HG03159 (cell line): ENCODE data around the gene RAG2.

Experiments
- ATAC-seq: cut with Tn5 transposase; IDR thresholded peaks from one replicate; pipeline ENCODE4 v1.9.1; 2021; ENCODE audit warnings: mild to moderate bottlenecking, moderate library complexity; ENCODE audit not compliant: unreplicated experiment

Gene RAG2

DNA sequence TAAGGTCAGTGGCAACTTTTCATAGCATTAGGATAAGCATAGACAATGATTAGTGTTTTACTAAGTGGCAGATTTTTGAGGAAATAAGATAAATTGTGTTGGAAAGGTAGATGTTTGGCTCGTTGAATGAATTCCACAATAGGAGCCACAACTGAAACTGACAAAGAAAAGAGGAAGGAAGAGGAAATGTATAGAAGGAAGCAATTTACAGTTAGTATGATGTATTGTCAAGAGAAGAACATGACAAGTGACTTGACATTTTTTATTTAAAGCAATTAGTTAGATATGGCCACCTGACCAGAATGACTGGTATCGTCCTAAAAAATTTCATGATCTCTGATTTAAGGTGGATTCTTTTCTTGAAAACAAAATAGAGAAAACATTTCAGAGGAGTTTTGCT lies 3.1 kb upstream of the RAG2 start:
- no peak for ATAC-seq

DNA sequence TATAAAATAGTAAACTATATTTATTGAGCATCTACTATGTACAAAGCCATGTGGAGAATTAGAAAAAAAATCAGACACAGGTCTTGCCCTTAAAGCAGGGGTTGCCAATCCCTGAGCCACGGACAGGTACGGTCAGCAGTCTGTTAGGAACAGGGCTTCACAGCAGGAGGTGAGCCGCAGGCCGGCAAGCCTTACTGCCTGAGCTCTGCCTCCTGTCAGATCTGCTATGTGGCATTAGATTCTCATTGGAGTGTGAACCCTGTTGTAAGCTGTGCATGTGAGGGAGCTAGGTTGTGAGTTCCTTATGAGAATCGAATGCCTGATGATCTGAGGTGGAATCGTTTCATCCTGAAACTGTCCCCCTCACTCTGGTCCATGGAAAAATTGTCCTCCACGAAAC lies 2.1 kb upstream of the RAG2 start:
- no peak for ATAC-seq

DNA sequence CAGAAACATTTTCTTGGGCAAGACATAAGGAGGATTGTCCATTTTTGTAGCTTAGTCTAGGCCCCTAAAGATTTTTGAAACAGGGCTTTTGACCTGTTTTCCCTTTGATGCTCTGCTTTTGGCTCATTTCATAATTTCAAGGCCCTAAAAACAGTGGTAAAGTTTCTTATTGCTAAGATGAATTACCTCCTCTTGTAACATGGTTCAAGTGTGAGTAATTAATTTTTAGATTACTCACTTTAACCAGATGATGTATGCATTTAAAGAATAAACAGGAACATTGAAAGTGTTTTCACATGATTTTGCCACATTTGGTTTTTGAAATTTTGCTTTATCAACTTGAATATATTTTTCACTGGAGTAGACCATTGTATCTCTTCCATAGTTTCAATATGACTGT lies 1.2 kb downstream of the RAG2 start:
- ATAC-seq, result no peak

DNA sequence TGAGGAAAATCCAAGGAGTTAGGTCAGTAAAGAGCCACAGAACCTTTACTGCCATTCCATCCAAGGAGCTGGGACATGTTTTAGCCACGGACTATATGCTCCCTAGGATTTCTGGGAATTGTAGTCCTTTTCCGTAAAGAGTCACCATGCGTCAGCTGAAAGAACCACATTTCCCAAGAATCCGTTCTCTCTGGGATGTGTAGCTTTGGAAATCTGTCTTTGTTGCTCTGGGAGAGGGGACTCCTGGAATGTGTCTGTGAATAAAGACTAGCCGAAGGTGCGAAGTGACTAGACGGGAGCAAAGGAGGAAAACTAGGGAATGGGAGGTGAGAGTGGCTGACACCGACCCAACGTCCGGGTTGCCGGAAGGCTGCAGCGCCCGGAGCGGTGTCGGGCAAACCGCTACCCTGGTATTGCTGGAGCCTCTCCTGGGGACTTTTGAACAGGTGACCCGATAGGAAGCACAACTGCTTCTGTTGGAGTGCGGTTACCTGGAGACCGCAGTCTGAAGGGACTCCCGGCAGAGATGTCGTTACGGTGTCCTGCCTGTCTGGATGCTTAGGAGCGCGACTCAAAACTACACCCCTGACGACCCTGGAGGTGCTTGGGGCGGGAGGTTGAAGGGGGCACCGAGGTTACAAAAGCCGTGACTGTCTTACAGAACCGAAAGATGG lies 3.6 kb downstream of the RAG2 start, which contains the start of gene IFTAP:
Gene IFTAP, plus strand, starts transcription at position 187 of the 674 bp plus-strand sequence. CDS start 15,602 bp downstream, outside the sequence.
- ATAC-seq, result peak; percentile 53

DNA sequence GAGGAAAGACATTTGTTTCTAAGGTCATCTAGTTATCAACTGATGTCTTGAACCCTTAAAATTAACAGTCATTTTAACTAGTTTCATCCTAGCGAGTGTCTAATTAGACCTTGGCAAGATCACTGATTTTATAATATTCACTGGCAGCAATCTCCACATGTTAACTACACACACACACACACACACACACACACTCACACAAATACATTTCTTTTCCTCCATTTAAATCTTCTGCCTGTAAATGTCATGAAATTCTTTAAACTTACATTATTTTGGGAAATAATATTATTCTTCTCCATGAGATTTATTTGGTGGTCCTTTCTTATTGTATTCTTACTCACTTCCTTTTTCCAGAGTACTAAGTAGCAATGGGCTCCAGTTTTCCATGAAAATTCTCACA lies 6.6 kb downstream of the RAG2 start:
- ATAC-seq, result no peak

DNA sequence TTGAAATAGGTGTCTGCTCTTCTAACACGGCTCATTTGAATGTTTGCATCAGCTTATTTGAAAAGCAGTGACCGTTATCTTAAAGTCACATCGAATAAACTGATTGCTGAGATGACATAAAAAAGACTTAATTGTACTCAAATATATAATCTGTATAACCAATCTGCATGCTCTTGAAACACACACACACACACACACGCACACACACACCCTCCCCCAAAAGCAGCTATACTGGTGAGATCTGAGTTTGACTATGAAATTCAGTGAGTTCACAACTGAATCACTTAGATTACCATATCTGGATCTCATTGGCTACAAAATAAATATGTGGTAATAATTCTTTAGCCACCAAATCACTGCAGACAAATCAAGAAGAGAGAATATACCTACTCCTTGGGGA lies 7.5 kb downstream of the RAG2 start:
- ATAC-seq, result no peak

DNA sequence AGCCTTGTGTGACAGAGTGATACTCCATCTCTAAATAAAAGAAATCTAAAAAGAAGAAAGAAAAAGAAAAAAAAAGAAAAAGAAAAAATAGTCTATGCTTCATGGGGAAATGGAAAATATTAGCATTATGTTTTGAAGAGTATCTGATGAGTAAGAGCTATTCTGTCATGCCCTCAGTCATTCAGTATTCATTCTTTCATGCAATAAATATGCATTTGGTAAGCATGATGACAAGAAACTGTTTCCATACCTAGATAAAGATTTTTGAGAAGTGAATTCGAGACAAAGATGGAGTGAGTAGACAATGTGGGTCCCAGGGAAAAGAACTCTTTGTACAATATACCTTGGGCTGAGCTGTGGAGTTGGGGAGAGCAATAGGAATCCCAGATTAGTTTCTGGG lies 9.9 kb downstream of the RAG2 start:
- ATAC-seq, result no peak

DNA sequence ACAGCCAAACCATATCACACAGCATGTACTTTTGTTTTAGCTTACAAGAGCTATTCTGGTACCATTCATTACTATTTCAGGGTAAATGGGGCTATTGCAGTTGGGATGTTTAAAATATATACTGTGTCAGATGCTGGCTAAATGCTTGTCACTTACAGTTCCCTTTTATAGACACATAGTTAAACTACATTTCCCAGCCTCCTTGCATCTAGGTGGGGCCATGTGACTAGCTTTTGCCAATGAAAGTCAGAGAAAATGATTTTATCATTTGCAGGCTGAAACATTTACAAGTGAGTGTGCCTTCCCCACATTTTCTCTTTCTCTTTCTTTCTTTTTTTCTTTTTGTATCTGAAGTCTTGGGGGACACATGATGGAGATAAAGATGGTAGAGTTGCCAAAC lies 11.5 kb downstream of the RAG2 start:
- peak; percentile 75 for ATAC-seq

DNA sequence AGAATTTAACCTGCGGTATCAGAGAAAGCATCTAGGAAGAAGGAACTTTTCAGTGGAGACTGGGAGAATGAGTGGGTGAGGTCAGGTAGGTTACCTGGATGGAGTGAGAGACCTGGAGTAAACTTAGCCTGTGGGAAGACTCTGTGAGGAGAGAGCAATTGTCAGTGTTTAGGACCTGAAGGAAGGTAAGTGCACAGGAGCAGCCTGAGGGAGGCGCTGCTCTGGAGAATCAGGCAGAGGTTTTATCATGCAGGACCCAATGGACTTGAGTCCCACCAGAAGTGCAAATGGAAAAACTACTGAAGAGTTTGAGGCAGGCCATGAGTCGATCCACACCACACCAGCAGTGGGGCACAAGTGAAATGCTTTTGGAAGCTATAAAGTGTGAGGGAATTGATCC lies 14.4 kb downstream of the RAG2 start:
- ATAC-seq, result no peak

DNA sequence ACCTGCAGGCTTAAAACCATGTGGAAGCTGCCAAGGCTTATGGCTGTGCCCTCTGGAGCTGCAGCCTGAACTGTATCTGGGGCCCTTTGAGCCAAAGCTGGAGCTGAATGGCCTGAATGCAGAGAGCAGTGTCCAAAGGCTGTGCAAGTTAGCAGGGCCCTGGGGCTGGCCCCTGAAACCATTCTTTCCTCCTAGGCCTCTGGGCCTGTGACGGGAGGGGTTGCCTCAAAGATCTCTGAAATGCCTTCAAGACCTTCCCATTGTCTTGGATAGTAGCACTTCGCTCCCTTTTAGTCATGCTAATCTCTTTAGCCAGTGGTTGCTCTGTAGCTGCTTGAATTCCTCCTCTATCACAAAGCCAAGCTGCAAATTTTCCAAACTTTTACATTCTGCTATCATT lies 16.5 kb downstream of the RAG2 start:
- no peak for ATAC-seq

DNA sequence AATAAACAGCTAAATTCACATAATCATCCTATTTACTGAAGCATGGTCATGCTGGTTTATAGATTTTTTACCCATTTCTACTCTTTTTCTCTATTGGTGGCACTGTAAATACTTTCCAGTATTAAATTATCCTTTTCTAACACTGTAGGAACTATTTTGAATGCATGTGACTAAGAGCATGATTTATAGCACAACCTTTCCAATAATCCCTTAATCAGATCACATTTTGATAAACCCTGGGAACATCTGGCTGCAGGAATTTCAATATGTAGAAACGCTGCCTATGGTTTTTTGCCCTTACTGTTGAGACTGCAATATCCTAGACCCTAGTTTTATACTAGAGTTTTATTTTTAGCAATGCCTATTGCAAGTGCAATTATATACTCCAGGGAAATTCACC lies 19.6 kb downstream of the RAG2 start:
- no peak for ATAC-seq

DNA sequence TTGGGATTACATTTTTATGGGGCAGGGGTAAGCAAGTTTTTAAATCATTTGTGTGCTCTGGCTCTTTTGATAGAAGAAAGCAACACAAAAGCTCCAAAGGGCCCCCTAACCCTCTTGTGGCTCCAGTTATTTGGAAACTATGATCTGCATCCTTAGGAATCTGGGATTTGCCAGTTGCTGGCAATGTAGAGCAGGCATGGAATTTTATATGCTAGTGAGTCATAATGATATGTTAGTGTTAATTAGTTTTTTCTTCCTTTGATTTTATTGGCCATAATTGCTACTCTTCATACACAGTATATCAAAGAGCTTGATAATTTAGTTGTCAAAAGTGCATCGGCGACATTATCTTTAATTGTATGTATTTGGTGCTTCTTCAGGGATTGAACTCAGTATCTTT lies 20.2 kb downstream of the RAG2 start:
- ATAC-seq, result no peak

DNA sequence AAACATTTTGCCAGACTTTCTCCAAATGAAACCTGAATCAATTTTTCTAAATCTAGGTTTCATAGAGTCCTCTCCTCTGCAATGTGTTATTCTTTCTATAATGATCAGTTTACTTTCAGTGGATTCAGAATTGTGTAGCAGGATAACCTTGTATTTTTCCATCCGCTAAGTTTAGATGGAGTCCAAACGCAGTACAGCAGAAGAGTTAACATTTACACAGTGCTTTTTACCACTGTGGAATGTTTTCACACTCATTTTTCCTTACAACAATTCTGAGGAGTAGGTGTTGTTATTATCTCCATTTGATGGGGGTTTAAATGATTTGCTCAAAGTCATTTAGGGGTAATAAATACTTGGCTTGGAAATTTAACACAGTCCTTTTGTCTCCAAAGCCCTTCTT lies 20.7 kb downstream of the RAG2 start:
- ATAC-seq, result no peak

DNA sequence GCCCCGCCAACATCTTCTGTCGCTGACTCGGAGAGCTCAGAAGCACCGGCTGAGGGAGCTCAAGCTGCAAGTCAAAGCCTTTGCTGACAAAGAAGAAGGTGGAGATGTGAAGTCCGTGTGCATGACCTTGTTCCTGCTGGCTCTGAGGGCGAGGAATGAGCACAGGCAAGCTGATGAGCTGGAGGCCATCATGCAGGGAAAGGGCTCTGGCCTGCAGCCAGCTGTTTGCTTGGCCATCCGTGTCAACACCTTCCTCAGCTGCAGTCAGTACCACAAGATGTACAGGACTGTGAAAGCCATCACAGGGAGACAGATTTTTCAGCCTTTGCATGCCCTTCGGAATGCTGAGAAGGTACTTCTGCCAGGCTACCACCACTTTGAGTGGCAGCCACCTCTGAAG lies 23.6 kb downstream of the RAG2 start:
- ATAC-seq, result no peak

DNA sequence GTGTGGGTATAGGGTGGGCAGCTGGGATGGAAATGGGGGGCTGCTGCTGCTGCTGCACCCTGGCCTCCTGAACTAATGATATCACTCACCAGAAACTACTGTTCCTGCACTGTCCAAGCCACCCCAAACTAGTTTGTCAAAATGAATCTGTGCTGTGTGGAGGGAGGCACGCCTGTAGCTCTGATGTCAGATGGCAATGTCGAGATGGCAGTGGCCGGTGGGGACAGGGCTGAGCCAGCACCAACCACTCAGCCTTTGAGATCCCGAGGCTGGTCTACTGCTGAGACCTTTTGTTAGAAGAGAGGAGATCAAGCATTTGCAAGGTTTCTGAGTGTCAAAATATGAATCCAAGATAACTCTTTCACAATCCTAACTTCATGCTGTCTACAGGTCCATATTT lies 28.9 kb downstream of the RAG2 start:
- no peak for ATAC-seq

DNA sequence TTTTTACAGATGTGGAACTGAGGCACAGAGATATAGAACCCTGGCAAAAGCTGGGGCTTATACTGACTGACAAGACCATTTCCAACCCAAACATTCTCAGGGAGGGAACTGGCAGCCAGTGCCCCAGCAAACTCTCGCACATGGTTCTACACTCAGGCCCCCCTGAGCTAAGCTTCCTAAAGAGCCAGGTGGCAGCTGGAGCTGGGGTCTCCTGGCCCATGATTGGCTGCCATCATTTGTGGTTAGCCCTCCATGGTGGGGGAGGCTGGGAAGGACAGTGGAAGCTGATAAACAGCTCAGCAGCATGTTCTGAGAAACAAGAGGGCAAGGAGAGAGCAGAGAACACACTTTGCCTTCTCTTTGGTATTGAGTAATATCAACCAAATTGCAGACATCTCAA lies 30.3 kb downstream of the RAG2 start, which contains the start of gene RAG1:
Gene RAG1, plus strand, starts transcription at position 314 of the 400 bp plus-strand sequence. CDS start 5,298 bp downstream, outside the sequence.
- ATAC-seq, result no peak

DNA sequence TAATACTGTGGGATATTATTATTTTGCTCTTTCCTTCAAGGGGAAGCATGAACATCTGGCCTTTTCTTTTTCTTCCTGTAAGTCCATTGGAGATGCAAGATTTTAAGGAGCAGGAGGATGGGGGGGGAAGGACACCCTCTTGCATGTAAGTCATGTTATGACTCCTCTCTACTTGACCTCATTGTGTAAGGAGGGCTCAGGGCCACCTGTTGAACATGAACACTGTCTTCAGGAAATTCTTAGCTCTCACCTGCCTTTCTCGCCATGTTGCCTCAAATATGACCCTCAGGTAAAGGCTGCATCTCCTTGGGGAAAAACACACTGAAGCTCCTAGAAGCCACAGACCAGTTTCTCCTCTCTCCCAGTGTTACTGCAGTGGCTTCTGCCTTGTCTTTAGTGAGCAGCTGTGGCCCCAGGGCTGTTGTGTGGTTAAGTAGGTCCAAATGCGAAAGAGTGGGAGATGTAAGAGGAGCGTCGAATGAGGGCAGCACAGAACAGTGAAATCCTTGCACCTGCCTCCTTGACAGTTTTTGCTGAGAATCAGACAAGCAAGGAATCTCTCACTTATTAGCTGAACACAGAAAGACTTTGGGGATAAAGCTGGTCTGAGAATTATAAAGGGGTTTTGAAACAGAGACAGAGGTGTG lies 31.5 kb downstream of the RAG2 start:
- no peak for ATAC-seq

DNA sequence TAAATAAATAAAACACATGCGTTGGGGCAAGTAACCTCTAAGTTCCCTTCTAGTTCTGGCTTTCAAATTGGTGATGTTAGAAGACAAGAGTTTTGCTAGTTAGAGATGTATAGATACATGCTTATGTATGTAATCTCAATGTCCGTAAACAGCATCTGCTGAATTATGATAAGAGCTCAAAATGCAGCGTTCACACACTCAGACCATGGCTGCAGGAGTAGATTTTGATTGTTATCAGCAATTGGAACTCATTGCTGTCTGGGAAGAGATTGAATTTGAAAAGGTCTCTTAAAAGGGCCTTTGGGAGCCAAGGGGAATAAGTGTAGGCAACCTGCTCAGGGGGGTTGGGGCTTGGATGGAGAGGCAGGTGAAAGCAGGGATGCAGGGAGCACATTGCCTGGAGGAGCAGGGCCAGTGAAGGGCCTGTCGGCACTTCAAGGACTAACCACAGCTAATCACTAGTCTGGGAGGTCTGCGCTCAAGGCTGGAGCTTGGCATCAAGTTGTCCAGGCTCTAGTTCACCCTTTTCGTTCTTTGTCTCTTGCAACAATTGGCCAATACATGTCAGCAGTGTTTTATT lies 32.9 kb downstream of the RAG2 start:
- no peak for ATAC-seq

DNA sequence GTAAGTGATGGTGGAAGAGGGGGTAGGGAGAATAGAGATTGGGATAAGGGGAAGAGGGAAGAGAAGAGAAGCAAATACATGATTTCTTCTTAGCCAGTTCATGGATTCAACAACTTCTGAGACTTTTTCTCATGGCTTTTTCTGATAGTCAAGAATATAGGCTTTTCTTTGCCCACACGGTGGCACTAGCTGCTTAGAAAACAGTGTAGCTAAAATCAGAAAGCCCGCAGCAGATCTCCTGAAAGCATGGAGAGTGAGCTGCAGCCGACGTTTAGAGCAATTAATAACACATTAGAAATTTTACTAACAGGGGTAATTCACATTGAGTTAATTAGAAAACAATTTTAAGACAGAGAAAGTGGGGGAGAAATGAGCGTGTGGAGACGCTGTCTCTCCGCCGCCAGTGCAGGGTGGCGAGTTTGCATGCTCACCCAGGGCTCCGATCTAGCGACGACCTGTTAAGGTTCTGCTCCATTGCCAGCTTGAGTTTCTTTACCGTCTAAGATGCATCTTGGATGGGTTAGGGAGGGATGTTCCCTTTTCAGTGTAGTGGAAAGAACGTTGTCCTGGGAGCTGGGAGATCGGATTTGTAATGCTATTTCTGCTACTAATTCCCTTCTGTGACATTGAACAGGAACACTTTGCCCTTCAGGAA lies 33.5 kb downstream of the RAG2 start:
- peak; percentile 63 for ATAC-seq

DNA sequence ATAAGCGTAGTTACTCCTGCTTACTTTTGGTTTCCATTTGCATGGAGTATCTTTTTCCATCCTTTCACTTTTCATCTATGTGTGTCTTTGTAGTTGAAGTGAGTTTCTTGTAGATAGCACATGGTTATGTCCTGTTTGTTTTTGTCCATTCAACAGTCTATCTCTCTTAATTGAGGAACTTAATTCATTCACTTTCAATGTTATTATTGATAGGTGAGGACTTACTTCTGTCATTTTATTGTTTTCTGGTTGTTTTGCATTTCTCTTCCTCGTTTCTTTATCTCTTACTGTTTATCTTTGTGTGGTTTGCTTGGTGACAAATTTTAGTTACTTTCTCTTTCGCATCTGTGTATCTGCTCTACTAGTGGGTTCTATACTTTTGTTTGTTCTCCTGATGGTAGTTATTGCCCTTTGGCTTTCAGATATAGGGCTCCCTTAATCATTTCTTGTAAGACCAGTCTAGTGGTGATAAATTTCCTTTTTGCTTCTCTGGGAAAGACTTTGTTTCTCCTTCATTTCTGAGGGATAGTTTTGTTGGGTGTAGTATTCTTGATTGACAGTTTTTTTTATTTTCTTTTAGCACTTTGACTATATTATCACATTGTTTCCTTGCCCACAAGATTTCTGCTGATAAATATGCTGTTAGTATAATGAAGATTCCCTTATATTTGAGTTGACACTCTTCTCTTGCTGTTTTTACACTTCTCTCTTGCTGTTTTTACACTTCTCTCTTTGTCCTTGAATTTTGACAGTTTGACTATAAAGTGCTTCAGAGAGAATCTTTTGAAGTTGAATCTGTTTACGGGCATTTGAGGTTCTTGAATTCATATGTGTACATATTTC lies 39.2 kb downstream of the RAG2 start:
- peak; percentile 92 for ATAC-seq

DNA sequence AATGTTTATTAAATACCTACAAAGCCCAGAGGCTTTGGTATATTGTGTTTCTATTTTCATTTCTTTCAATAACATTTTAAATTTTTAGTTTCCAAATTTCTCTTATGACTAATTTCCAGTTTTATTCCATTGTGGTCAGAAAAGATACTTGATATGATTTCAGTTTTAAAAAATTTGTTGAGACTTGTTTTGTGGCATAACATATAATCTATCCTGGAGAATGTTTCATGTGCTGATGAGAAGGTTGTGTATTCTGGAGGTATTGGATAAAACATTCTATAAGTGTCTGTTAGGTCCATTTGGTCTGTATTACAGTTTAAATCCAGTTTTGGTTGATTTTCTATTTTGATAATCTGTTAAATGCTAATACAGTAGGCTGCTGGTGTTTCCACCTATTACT lies 40.0 kb downstream of the RAG2 start:
- ATAC-seq, result no peak
